Astrocyte (in vitro differentiated cells and primary cell): ENCODE results near the gene F5.
"Not testable (repeated sequence)": the region's sequence is repeated elsewhere in the genome, so short reads cannot be mapped to it uniquely, and the experiment has no call there.

ENCODE experiments used
- EZH2 ChIP-seq: IDR thresholded peaks from 2 replicates; pipeline ENCODE4 v1.6.1; 2012; ENCODE audit warnings: mild to moderate bottlenecking, low read length, inconsistent platforms; ENCODE audit not compliant: insufficient read depth
- TF ChIP-seq, protein P1 (sequence below): IDR thresholded peaks from 2 replicates; pipeline ENCODE4 v1.5.1; 2011; ENCODE audit warnings: low read depth, mild to moderate bottlenecking, inconsistent platforms, low read length, moderate library complexity; ENCODE audit not compliant: insufficient read depth

- TF ChIP-seq, protein P1, sequence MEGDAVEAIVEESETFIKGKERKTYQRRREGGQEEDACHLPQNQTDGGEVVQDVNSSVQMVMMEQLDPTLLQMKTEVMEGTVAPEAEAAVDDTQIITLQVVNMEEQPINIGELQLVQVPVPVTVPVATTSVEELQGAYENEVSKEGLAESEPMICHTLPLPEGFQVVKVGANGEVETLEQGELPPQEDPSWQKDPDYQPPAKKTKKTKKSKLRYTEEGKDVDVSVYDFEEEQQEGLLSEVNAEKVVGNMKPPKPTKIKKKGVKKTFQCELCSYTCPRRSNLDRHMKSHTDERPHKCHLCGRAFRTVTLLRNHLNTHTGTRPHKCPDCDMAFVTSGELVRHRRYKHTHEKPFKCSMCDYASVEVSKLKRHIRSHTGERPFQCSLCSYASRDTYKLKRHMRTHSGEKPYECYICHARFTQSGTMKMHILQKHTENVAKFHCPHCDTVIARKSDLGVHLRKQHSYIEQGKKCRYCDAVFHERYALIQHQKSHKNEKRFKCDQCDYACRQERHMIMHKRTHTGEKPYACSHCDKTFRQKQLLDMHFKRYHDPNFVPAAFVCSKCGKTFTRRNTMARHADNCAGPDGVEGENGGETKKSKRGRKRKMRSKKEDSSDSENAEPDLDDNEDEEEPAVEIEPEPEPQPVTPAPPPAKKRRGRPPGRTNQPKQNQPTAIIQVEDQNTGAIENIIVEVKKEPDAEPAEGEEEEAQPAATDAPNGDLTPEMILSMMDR, result not testable (repeated sequence)
- not testable (repeated sequence) for TF ChIP-seq EZH2
Observed at GRCh38 chr1:169533528-169534190, 52.6 kb downstream of the F5 start.
